Measurements from ENCODE around the gene ITSN2.
"Not testable (repeated sequence)": the region's sequence is repeated elsewhere in the genome, so short reads cannot be mapped to it uniquely, and the experiment has no call there.

Gene ITSN2

GRCh38 chr2:24211408-24211807 lies 148.9 kb downstream of the ITSN2 start:
- no peak for DNase-seq (ENCODE audit: low spot score)

- no peak for DNase-seq (ENCODE audit: low spot score)
Observed at GRCh38 chr2:24210723-24211122, 149.6 kb downstream of the ITSN2 start.

- DNase-seq (ENCODE audit: low spot score) = no peak
Observed at GRCh38 chr2:24210106-24210455, 150.3 kb downstream of the ITSN2 start.

GRCh38 chr2:24209389-24210105 lies 150.8 kb downstream of the ITSN2 start:
- DNase-seq (ENCODE audit: low spot score) = no peak

GRCh38 chr2:24208490-24208889 lies 151.8 kb downstream of the ITSN2 start:
- DNase-seq (ENCODE audit: low spot score) = no peak

- DNase-seq (ENCODE audit: low spot score) = no peak
Observed at GRCh38 chr2:24207359-24207758, 153.0 kb downstream of the ITSN2 start.

GRCh38 chr2:24206714-24207113 lies 153.6 kb downstream of the ITSN2 start:
- DNase-seq (ENCODE audit: low spot score) = no peak

- DNase-seq (ENCODE audit: low spot score) = no peak
Observed at GRCh38 chr2:24206242-24206641, 154.1 kb downstream of the ITSN2 start.

GRCh38 chr2:24205131-24205530 lies 155.2 kb downstream of the ITSN2 start:
- no peak for DNase-seq (ENCODE audit: low spot score)

- no peak for DNase-seq (ENCODE audit: low spot score)
Observed at GRCh38 chr2:24204505-24204904, 155.8 kb downstream of the ITSN2 start.

GRCh38 chr2:24203787-24204150 lies 156.6 kb downstream of the ITSN2 start:
- no peak for DNase-seq (ENCODE audit: low spot score)

GRCh38 chr2:24203029-24203786 lies 157.1 kb downstream of the ITSN2 start:
- DNase-seq (ENCODE audit: low spot score) = no peak

GRCh38 chr2:24200799-24201198 lies 159.5 kb downstream of the ITSN2 start:
- no peak for DNase-seq (ENCODE audit: low spot score)

- DNase-seq (ENCODE audit: low spot score) = no peak
Observed at GRCh38 chr2:24199968-24200590, 160.3 kb downstream of the ITSN2 start.

GRCh38 chr2:24197213-24197612 lies 163.1 kb downstream of the ITSN2 start:
- not testable (repeated sequence) for DNase-seq (ENCODE audit: low spot score)

GRCh38 chr2:24191848-24192247 lies 168.5 kb downstream of the ITSN2 start:
- no peak for DNase-seq (ENCODE audit: low spot score)

GRCh38 chr2:24191156-24191555 lies 169.2 kb downstream of the ITSN2 start:
- DNase-seq (ENCODE audit: low spot score) = no peak

GRCh38 chr2:24190503-24190902 lies 169.8 kb downstream of the ITSN2 start:
- no peak for DNase-seq (ENCODE audit: low spot score)

GRCh38 chr2:24189551-24189950 lies 170.8 kb downstream of the ITSN2 start:
- no peak for DNase-seq (ENCODE audit: low spot score)

GRCh38 chr2:24183366-24184069 lies 176.8 kb downstream of the ITSN2 start:
- no peak for DNase-seq (ENCODE audit: low spot score)

GRCh38 chr2:24182507-24182906 lies 177.8 kb downstream of the ITSN2 start:
- no peak for DNase-seq (ENCODE audit: low spot score)

- DNase-seq (ENCODE audit: low spot score) = no peak
Observed at GRCh38 chr2:24181849-24182248, 178.5 kb downstream of the ITSN2 start.

- no peak for DNase-seq (ENCODE audit: low spot score)
Observed at GRCh38 chr2:24179683-24180082, 180.7 kb downstream of the ITSN2 start.
